Ascending aorta (tissue), 2 donors: ENCODE data around the gene CSTPP1. TPM values are rescaled to one million over a fixed set of nuclear protein-coding genes. Genes with fewer than 3 reads are reported as not detected.

Experiments
- DNase-seq, 2 donors: peaks; one replicate each; pipeline ENCODE4 v3.0.0-alpha.2; 2019; ENCODE audit warnings: low spot score in 2 of 2
- H3K27ac ChIP-seq, 2 donors: fragments of 200-600 bp; sonication (generic); one replicate each; pipeline ENCODE4 v1.5.1; 2016 to 2017; ENCODE audit warnings: mild to moderate bottlenecking in 1 of 2
- H3K27me3 ChIP-seq: fragments of 200-600 bp; sonication (generic); one replicate; pipeline ENCODE4 v1.5.1; 2017
- H3K36me3 ChIP-seq, 2 donors: fragments of 200-600 bp; sonication (generic); one replicate each; pipeline ENCODE4 v1.5.1; 2016
- H3K4me1 ChIP-seq, 2 donors: fragments of 200-600 bp; sonication (generic); one replicate each; pipeline ENCODE4 v1.5.1; 2016 to 2017; ENCODE audit warnings: mild to moderate bottlenecking in 1 of 2
- H3K4me3 ChIP-seq, 2 donors: fragments of 200-600 bp; sonication (generic); one replicate each; pipeline ENCODE4 v1.5.1; 2016 to 2017; ENCODE audit warnings: mild to moderate bottlenecking in 1 of 2
- H3K9me3 ChIP-seq, 2 donors: fragments of 200-600 bp; sonication (generic); one replicate each; pipeline ENCODE4 v1.5.1; 2016
- CTCF ChIP-seq, 3 experiments: fragments of 200-600 bp in 2 of 3; fragments of 450-650 bp in 1 of 3; sonication (generic) in 2 of 3; IDR thresholded peaks; one replicate each; pipeline ENCODE4 v1.5.1; 2016 to 2019; ENCODE audit warnings: antibody characterized with exemption in 3 of 3, mild to moderate bottlenecking in 1 of 3, moderate library complexity in 1 of 3
- intact Hi-C: fragments of 100-400 bp; cut with DNase I; formaldehyde crosslinking; loops from one replicate; pipeline ENCODE4 v1.15.1; 2023
- total RNA-seq: library from RNA; depleted of rRNA; stranded (reverse); fragments of >200 nt; gene quantifications from one replicate; pipeline ENCODE4 v1.1.0, GENCODE V29; 2016

CSTPP1 gene
- total RNA-seq, 1 donor from 2014 or later = 16.6 TPM

- DNase-seq = peak in 1 of 2 donors; percentile 85
- no peak overlapping the region for H3K27ac ChIP-seq
Observed at GRCh38 chr11:47152953-47153950, 216.7 kb downstream of the CSTPP1 start.

GRCh38 chr11:47154616-47155570 is 218.3 kb downstream of the CSTPP1 start:
- Histone ChIP-seq H3K36me3 (peaks cover 0 to 24% of the 10 kb centered on the region in 2 donors), H3K27me3 (no peaks in the 10 kb centered on the region), H3K27ac (no peak overlapping the region), H3K9me3 (no peaks in the 10 kb centered on the region), H3K4me3 (no peak overlapping the region), H3K4me1 (no peaks in the 10 kb centered on the region)
- DNase-seq = no peak
- TF ChIP-seq CTCF (IDR thresholded peaks at IDR 0.05) = no peak
- intact Hi-C loops = no loop called here

More at GRCh38 chr11:47152953-47153950, 216.7 kb downstream of the CSTPP1 start:
- Histone ChIP-seq H3K36me3 (peaks cover 0 to 24% of the 10 kb centered on the region in 2 donors), H3K9me3 (no peaks in the 10 kb centered on the region), H3K4me3 (no peak overlapping the region), H3K4me1 (no peaks in the 10 kb centered on the region), H3K27me3 (no peaks in the 10 kb centered on the region)
- intact Hi-C loops = loop anchor here (1.0 kb wide), 1 partner anchor 264 kb away; no protein-coding TSS in a partner anchor
- TF ChIP-seq CTCF (IDR thresholded peaks at IDR 0.05) = peak; percentile 89 to 95 (median 90)

- H3K27me3 ChIP-seq = no peaks in the 10 kb centered on the region
- H3K9me3 ChIP-seq = no peaks in the 10 kb centered on the region
- no peak for DNase-seq
- TF ChIP-seq CTCF (IDR thresholded peaks at IDR 0.05) = no peak
- intact Hi-C loops = no loop called here
- H3K27ac ChIP-seq = no peak overlapping the region
- peaks cover 0 to 24% of the 10 kb centered on the region in 2 donors for H3K36me3 ChIP-seq
- H3K4me1 ChIP-seq = peaks cover 0 to 2% of the 10 kb centered on the region in 2 donors
- H3K4me3 ChIP-seq = no peak overlapping the region
Observed at GRCh38 chr11:47155879-47156278, 219.3 kb downstream of the CSTPP1 start.

GRCh38 chr11:47156333-47156732 is 219.8 kb downstream of the CSTPP1 start:
- peaks cover 0 to 3% of the 10 kb centered on the region in 2 donors for H3K4me1 ChIP-seq
- no peak for TF ChIP-seq CTCF (IDR thresholded peaks at IDR 0.05)
- no peaks in the 10 kb centered on the region for H3K27me3 ChIP-seq
- peaks cover 0 to 24% of the 10 kb centered on the region in 2 donors for H3K36me3 ChIP-seq
- H3K9me3 ChIP-seq = no peaks in the 10 kb centered on the region
- intact Hi-C loops = no loop called here
- DNase-seq = no peak
- H3K4me3 ChIP-seq = no peak overlapping the region
- H3K27ac ChIP-seq = no peak overlapping the region

- H3K27ac ChIP-seq = no peak overlapping the region
- H3K9me3 ChIP-seq = no peaks in the 10 kb centered on the region
- intact Hi-C loops = no loop called here
- no peak for DNase-seq
- no peak for TF ChIP-seq CTCF (IDR thresholded peaks at IDR 0.05)
- no peaks in the 10 kb centered on the region for H3K27me3 ChIP-seq
- peaks cover 0 to 24% of the 10 kb centered on the region in 2 donors for H3K36me3 ChIP-seq
- peaks cover 0 to 3% of the 10 kb centered on the region in 2 donors for H3K4me1 ChIP-seq
- no peak overlapping the region for H3K4me3 ChIP-seq
Observed at GRCh38 chr11:47156951-47157350, 220.4 kb downstream of the CSTPP1 start.
